H1 (cell line): ENCODE results near the gene ACOT2.

Source experiments
- BRCA1 ChIP-seq: IDR thresholded peaks from 2 replicates; pipeline ENCODE4 v1.6.1; 2012; ENCODE audit warnings: low read depth, low read length, improper control_type of control experiment
- EP300 ChIP-seq, 2 experiments: IDR thresholded peaks; 1 replicate in 1 of 2; 2 replicates in 1 of 2; pipeline ENCODE4 v1.6.1; 2011 to 2012; ENCODE audit warnings: low read depth in 2 of 2, low read length in 2 of 2, mild to moderate bottlenecking in 2 of 2, borderline replicate concordance in 1 of 2, inconsistent platforms in 1 of 2, moderate library complexity in 1 of 2
- EZH2 ChIP-seq: fragments of 200-600 bp; sonication (generic); IDR thresholded peaks from 2 replicates; pipeline ENCODE4 v1.7.1; 2012; ENCODE audit warnings: low read depth, mild to moderate bottlenecking, moderate library complexity, low read length, inconsistent platforms; ENCODE audit not compliant: severe bottlenecking
- HDAC6 ChIP-seq: IDR thresholded peaks from one replicate; pipeline ENCODE4 v1.7.1; 2012; ENCODE audit warnings: low read depth, mild to moderate bottlenecking, inconsistent platforms, low read length, moderate library complexity
- JUN ChIP-seq: IDR thresholded peaks from 2 replicates; pipeline ENCODE4 v1.6.1; 2011; ENCODE audit warnings: low read depth, mild to moderate bottlenecking, improper control_type of control experiment, low read length
- KDM1A ChIP-seq: fragments of 200-600, 300-600 bp; sonication (generic); IDR thresholded peaks from 2 replicates; pipeline ENCODE4 v1.7.1; 2016; ENCODE audit warnings: mild to moderate bottlenecking, low read length, borderline replicate concordance
- NRF1 ChIP-seq: IDR thresholded peaks from 2 replicates; pipeline ENCODE4 v1.6.1; 2011; ENCODE audit warnings: mild to moderate bottlenecking, low read depth, low read length, improper control_type of control experiment
- POLR2AphosphoS5 ChIP-seq: IDR thresholded peaks from 2 replicates; pipeline ENCODE4 v1.6.1; 2011; ENCODE audit warnings: low read depth, low read length
- RNF2 ChIP-seq: fragments of 200-900, 300-1000 bp; sonication (generic); IDR thresholded peaks from 2 replicates; pipeline ENCODE4 v1.7.1; 2016; ENCODE audit warnings: borderline replicate concordance, low read depth, mild to moderate bottlenecking, antibody characterized with exemption, low read length; ENCODE audit not compliant: poor library complexity, severe bottlenecking; ENCODE audit errors: missing control alignments
- SIX5 ChIP-seq: IDR thresholded peaks from 2 replicates; pipeline ENCODE4 v1.6.1; 2011; ENCODE audit warnings: mild to moderate bottlenecking, low read depth, low read length
- TF ChIP-seq, protein P1 (sequence below), 3 experiments: IDR thresholded peaks; 1 replicate in 2 of 3; 2 replicates in 1 of 3; pipeline versions ENCODE4 v1.5.1 to v1.6.1; 2011; ENCODE audit warnings: low read length in 3 of 3, mild to moderate bottlenecking in 3 of 3, inconsistent platforms in 2 of 3, low read depth in 1 of 3, moderate library complexity in 1 of 3; ENCODE audit not compliant: insufficient read depth in 1 of 3; ENCODE audit errors: control extremely low read depth in 1 of 3
- TF ChIP-seq, protein P2 (sequence below): IDR thresholded peaks from 2 replicates; pipeline ENCODE4 v1.6.1; 2011; ENCODE audit warnings: low read length, improper control_type of control experiment

DNA sequence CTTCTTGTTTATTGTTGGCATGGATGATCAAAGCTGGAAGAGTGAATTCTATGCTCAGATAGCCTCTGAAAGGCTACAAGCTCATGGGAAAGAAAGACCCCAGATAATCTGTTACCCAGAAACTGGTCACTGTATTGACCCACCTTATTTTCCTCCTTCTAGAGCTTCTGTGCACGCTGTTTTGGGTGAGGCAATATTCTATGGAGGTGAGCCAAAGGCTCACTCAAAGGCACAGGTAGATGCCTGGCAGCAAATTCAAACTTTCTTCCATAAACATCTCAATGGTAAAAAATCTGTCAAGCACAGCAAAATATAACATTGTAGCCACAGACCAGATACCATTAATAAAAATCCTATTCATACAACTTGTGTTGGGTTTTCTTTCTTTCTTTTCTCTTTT is 50.5 kb downstream of the ACOT2 start:
- TF ChIP-seq SIX5 = no peak
- no peak for TF ChIP-seq POLR2AphosphoS5
- TF ChIP-seq EP300 (IDR thresholded peaks at IDR 0.05; ENCODE audit: borderline replicate concordance in 1 of 2, low read depth in 2 of 2, low read length in 2 of 2) = no peak
- TF ChIP-seq, protein P1, sequence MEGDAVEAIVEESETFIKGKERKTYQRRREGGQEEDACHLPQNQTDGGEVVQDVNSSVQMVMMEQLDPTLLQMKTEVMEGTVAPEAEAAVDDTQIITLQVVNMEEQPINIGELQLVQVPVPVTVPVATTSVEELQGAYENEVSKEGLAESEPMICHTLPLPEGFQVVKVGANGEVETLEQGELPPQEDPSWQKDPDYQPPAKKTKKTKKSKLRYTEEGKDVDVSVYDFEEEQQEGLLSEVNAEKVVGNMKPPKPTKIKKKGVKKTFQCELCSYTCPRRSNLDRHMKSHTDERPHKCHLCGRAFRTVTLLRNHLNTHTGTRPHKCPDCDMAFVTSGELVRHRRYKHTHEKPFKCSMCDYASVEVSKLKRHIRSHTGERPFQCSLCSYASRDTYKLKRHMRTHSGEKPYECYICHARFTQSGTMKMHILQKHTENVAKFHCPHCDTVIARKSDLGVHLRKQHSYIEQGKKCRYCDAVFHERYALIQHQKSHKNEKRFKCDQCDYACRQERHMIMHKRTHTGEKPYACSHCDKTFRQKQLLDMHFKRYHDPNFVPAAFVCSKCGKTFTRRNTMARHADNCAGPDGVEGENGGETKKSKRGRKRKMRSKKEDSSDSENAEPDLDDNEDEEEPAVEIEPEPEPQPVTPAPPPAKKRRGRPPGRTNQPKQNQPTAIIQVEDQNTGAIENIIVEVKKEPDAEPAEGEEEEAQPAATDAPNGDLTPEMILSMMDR (IDR thresholded peaks at IDR 0.05; ENCODE audit: control extremely low read depth in 1 of 3, insufficient read depth in 1 of 3, low read depth in 1 of 3, low read length in 3 of 3) = no peak
- no peak for TF ChIP-seq RNF2
- no peak for TF ChIP-seq NRF1
- no peak for TF ChIP-seq JUN
- TF ChIP-seq BRCA1 = no peak
- no peak for TF ChIP-seq KDM1A
- TF ChIP-seq EZH2 = no peak
- TF ChIP-seq, protein P2, sequence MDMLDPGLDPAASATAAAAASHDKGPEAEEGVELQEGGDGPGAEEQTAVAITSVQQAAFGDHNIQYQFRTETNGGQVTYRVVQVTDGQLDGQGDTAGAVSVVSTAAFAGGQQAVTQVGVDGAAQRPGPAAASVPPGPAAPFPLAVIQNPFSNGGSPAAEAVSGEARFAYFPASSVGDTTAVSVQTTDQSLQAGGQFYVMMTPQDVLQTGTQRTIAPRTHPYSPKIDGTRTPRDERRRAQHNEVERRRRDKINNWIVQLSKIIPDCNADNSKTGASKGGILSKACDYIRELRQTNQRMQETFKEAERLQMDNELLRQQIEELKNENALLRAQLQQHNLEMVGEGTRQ = no peak
- no peak for TF ChIP-seq HDAC6
